PFSK-1 (cell line): ENCODE measurements around the gene PLEKHM3.

Source experiments
- FOXP2 ChIP-seq: optimal IDR thresholded peaks from 2 replicates; pipeline ENCODE3; 2011; ENCODE audit warnings: borderline replicate concordance, control low read depth, inconsistent platforms; ENCODE audit not compliant: insufficient read depth; ENCODE audit errors: extremely low read length, extremely low read depth
- POLR2AphosphoS5 ChIP-seq: IDR thresholded peaks from 2 replicates; pipeline ENCODE4 v1.6.1; 2012; ENCODE audit warnings: low read depth, mild to moderate bottlenecking, control low read depth, low read length, moderate library complexity
- REST ChIP-seq, 2 experiments: IDR thresholded peaks; 2 replicates each; pipeline versions ENCODE4 v1.6.1 to v1.8.0; 2011 to 2012; ENCODE audit warnings: low read depth in 2 of 2, low read length in 2 of 2, control low read depth in 1 of 2, inconsistent platforms in 1 of 2, mild to moderate bottlenecking in 1 of 2, moderate library complexity in 1 of 2; ENCODE audit not compliant: insufficient read depth in 1 of 2
- SIN3A ChIP-seq: IDR thresholded peaks from 2 replicates; pipeline ENCODE4 v1.6.1; 2012; ENCODE audit warnings: mild to moderate bottlenecking, low read length, moderate library complexity, borderline replicate concordance; ENCODE audit not compliant: insufficient read depth
- TAF1 ChIP-seq: IDR thresholded peaks from 2 replicates; pipeline ENCODE4 v1.6.1; 2012; ENCODE audit warnings: low read length, control low read depth, borderline replicate concordance; ENCODE audit not compliant: insufficient read depth

PLEKHM3 gene

GRCh38 chr2:207974216-207974605 lies 51.1 kb downstream of the PLEKHM3 start:
- no peak for TF ChIP-seq POLR2AphosphoS5
- TF ChIP-seq TAF1: no peak
- TF ChIP-seq FOXP2: no peak
- TF ChIP-seq REST (IDR thresholded peaks at IDR 0.05; ENCODE audit: insufficient read depth in 1 of 2, low read depth in 2 of 2, low read length in 2 of 2): no peak
- TF ChIP-seq SIN3A: no peak

- TF ChIP-seq REST (IDR thresholded peaks at IDR 0.05; ENCODE audit: insufficient read depth in 1 of 2, low read depth in 2 of 2, low read length in 2 of 2): no peak
- no peak for TF ChIP-seq FOXP2
- TF ChIP-seq POLR2AphosphoS5: no peak
- no peak for TF ChIP-seq TAF1
- TF ChIP-seq SIN3A: no peak
Measured at GRCh38 chr2:207970826-207971180, 54.5 kb downstream of the PLEKHM3 start.

GRCh38 chr2:207970147-207970825 lies 55.0 kb downstream of the PLEKHM3 start:
- no peak for TF ChIP-seq TAF1
- TF ChIP-seq POLR2AphosphoS5: no peak
- no peak for TF ChIP-seq FOXP2

GRCh38 chr2:207969249-207969648 lies 56.1 kb downstream of the PLEKHM3 start:
- TF ChIP-seq TAF1 (no peak), SIN3A (no peak), FOXP2 (no peak), REST (IDR thresholded peaks at IDR 0.05; ENCODE audit: insufficient read depth in 1 of 2, low read depth in 2 of 2, low read length in 2 of 2) (no peak)

- TF ChIP-seq FOXP2 (no peak), TAF1 (no peak), SIN3A (no peak), REST (IDR thresholded peaks at IDR 0.05; ENCODE audit: insufficient read depth in 1 of 2, low read depth in 2 of 2, low read length in 2 of 2) (no peak), POLR2AphosphoS5 (no peak)
Measured at GRCh38 chr2:207967121-207967520, 58.2 kb downstream of the PLEKHM3 start.

- no peak for TF ChIP-seq TAF1
- no peak for TF ChIP-seq POLR2AphosphoS5
- no peak for TF ChIP-seq SIN3A
- TF ChIP-seq FOXP2: no peak
- no peak for TF ChIP-seq REST (IDR thresholded peaks at IDR 0.05; ENCODE audit: insufficient read depth in 1 of 2, low read depth in 2 of 2, low read length in 2 of 2)
Measured at GRCh38 chr2:207960911-207961310, 64.4 kb downstream of the PLEKHM3 start.
